ENCODE measurements around the gene NDUFB10. TPM values are rescaled to one million over a fixed set of nuclear protein-coding genes. Genes with fewer than 3 reads are reported as not detected.

NDUFB10 gene
- total RNA-seq, 1 donor from 2014 or later: 126 TPM

DNA sequence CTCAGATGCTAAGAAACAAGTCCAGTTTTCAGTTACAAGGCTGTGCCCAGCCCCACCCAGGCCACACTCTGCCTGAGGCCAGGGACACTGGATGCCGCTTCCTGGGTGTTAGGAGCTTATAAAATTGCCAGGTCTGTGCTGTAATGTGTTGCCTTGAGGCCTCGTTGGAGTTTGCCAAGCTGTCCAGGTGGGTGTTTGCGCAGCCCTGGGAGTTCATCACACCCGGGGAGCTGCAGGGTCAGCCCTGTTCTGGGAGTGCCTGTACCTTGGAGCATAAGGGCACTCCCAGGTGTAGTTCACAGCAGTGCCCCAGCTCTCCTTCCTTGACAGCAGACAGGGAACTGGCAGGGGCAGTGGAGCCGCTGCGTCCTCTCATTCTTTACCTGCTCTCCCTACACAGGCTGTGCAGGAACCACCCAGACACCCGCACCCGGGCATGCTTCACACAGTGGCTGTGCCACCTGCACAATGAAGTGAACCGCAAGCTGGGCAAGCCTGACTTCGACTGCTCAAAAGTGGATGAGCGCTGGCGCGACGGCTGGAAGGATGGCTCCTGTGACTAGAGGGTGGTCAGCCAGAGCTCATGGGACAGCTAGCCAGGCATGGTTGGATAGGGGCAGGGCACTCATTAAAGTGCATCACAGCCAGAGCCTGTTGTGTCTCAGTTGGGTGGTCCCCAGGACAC is 26.3 kb downstream of the NDUFB10 start:
- no peak for DNase-seq (ENCODE audit: extremely low spot score, unreplicated experiment)
- TF ChIP-seq, protein P1, sequence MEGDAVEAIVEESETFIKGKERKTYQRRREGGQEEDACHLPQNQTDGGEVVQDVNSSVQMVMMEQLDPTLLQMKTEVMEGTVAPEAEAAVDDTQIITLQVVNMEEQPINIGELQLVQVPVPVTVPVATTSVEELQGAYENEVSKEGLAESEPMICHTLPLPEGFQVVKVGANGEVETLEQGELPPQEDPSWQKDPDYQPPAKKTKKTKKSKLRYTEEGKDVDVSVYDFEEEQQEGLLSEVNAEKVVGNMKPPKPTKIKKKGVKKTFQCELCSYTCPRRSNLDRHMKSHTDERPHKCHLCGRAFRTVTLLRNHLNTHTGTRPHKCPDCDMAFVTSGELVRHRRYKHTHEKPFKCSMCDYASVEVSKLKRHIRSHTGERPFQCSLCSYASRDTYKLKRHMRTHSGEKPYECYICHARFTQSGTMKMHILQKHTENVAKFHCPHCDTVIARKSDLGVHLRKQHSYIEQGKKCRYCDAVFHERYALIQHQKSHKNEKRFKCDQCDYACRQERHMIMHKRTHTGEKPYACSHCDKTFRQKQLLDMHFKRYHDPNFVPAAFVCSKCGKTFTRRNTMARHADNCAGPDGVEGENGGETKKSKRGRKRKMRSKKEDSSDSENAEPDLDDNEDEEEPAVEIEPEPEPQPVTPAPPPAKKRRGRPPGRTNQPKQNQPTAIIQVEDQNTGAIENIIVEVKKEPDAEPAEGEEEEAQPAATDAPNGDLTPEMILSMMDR (IDR thresholded peaks at IDR 0.05): no peak
- Mint-ChIP-seq H3K4me1 (ENCODE audit: unreplicated experiment) (peaks cover 14% of the 10 kb centered on the region), H3K36me3 (ENCODE audit: unreplicated experiment) (peaks cover 9% of the 10 kb centered on the region), H3K27ac (ENCODE audit: unreplicated experiment) (no peak overlapping the region), H3K4me3 (ENCODE audit: unreplicated experiment) (no peak overlapping the region), H3K27me3 (ENCODE audit: unreplicated experiment) (peaks cover 15% of the 10 kb centered on the region), H3K9me3 (ENCODE audit: unreplicated experiment) (no peaks in the 10 kb centered on the region)

- Mint-ChIP-seq H3K4me1 (ENCODE audit: unreplicated experiment) (peaks cover 17% of the 10 kb centered on the region), H3K27me3 (ENCODE audit: unreplicated experiment) (peaks cover 10% of the 10 kb centered on the region), H3K9me3 (ENCODE audit: unreplicated experiment) (no peaks in the 10 kb centered on the region), H3K36me3 (ENCODE audit: unreplicated experiment) (peaks cover 9% of the 10 kb centered on the region), H3K4me3 (ENCODE audit: unreplicated experiment) (no peak overlapping the region), H3K27ac (ENCODE audit: unreplicated experiment) (no peak overlapping the region)
- DNase-seq (ENCODE audit: extremely low spot score, unreplicated experiment): no peak
- TF ChIP-seq, protein P1 (IDR thresholded peaks at IDR 0.05): no peak
These were observed 27.9 kb downstream of the NDUFB10 start for GRCh38 chr16:1987198-1987597.

- Mint-ChIP-seq H3K4me3 (ENCODE audit: unreplicated experiment) (peak within 1 kb of the TSS; percentile 14), H3K36me3 (ENCODE audit: unreplicated experiment) (peaks cover 9% of the 10 kb centered on the region), H3K9me3 (ENCODE audit: unreplicated experiment) (no peaks in the 10 kb centered on the region), H3K27me3 (ENCODE audit: unreplicated experiment) (peaks cover 10% of the 10 kb centered on the region), H3K27ac (ENCODE audit: unreplicated experiment) (no peak within 1 kb of the TSS), H3K4me1 (ENCODE audit: unreplicated experiment) (peaks cover 15% of the 10 kb centered on the region)
- TF ChIP-seq, protein P1 (IDR thresholded peaks at IDR 0.05): no peak
- no peak for DNase-seq (ENCODE audit: extremely low spot score, unreplicated experiment)
These were observed 30.1 kb downstream of the NDUFB10 start, which contains the start of gene SYNGR3 for GRCh38 chr16:1989209-1990100. Gene SYNGR3 (plus strand): TSS chr16:1989970. CDS start chr16:1990103, 133 bp downstream.

DNA sequence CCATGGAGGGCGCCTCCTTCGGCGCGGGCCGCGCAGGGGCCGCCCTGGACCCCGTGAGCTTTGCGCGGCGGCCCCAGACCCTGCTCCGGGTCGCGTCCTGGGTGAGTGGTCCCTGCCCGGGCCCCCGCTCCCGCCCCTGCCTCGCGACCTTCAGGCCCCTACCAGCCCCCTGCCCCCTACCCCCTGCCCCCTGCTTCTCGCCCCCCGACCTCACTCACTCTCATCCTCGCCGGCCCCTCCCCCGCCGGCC is 30.7 kb downstream of the NDUFB10 start:
- Mint-ChIP-seq H3K9me3 (ENCODE audit: unreplicated experiment) (no peaks in the 10 kb centered on the region), H3K36me3 (ENCODE audit: unreplicated experiment) (peaks cover 9% of the 10 kb centered on the region)
- TF ChIP-seq, protein P1 (IDR thresholded peaks at IDR 0.05): no peak

More for the DNA sequence above, 30.7 kb downstream of the NDUFB10 start:
- peaks cover 10% of the 10 kb centered on the region for H3K27me3 Mint-ChIP-seq (ENCODE audit: unreplicated experiment)
- no peak overlapping the region for H3K4me3 Mint-ChIP-seq (ENCODE audit: unreplicated experiment)
- H3K27ac Mint-ChIP-seq (ENCODE audit: unreplicated experiment): no peak overlapping the region
- no peak for DNase-seq (ENCODE audit: extremely low spot score, unreplicated experiment)
- H3K4me1 Mint-ChIP-seq (ENCODE audit: unreplicated experiment): peaks cover 9% of the 10 kb centered on the region
